ENCODE results near the gene VPS18. TPM values are rescaled to one million over a fixed set of nuclear protein-coding genes. Genes with fewer than 3 reads are reported as not detected.

The VPS18 gene
- total and polyA plus RNA-seq, 2 experiments from 2014 or later: 5.9 to 42.5 TPM

DNA sequence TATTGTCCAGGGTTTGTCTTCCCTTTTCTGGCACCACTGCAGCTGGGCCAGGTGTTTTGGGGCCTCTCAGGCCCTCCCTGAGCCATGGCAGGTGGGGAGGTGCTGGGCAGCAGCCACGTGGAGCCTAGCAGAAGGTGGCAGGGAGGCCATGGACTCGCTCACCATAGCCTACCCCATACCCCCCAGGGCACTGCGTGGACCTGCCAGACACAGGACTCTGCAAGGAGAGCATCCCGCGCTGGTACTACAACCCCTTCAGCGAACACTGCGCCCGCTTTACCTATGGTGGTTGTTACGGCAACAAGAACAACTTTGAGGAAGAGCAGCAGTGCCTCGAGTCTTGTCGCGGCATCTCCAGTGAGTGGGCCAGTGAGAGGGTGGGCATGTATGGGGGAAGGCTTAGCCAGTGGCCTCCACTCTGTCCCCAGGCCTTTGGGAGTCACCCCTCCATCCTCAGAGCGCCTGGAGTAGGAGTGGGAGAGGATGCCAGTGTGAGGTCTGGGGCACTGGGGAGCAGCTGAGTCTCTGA, 38.5 kb upstream of the VPS18 start (continued):
- TF ChIP-seq NANOG (IDR thresholded peaks at IDR 0.05; ENCODE audit: borderline replicate concordance): no peak
- no peak for TF ChIP-seq EZH2phosphoT487 (IDR thresholded peaks at IDR 0.05; ENCODE audit: unreplicated experiment)

DNA sequence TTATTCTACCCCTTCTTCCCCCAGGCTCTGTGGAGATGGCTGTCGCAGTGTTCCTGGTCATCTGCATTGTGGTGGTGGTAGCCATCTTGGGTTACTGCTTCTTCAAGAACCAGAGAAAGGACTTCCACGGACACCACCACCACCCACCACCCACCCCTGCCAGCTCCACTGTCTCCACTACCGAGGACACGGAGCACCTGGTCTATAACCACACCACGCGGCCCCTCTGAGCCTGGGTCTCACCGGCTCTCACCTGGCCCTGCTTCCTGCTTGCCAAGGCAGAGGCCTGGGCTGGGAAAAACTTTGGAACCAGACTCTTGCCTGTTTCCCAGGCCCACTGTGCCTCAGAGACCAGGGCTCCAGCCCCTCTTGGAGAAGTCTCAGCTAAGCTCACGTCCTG, 37.5 kb upstream of the VPS18 start:
- TF ChIP-seq NANOG (IDR thresholded peaks at IDR 0.05; ENCODE audit: borderline replicate concordance): no peak
- TF ChIP-seq JUNB (IDR thresholded peaks at IDR 0.05; ENCODE audit: unreplicated experiment): no peak
- TF ChIP-seq ZNF114 (CRISPR knock-in tag; IDR thresholded peaks at IDR 0.05): no peak
- no peak for TF ChIP-seq REST (IDR thresholded peaks at IDR 0.05; ENCODE audit: unreplicated experiment)
- no peak for TF ChIP-seq EZH2 (IDR thresholded peaks at IDR 0.05; ENCODE audit: low read depth, unreplicated experiment)
- no peak for TF ChIP-seq POLR2AphosphoS5 (IDR thresholded peaks at IDR 0.05; ENCODE audit: low read depth)
- TF ChIP-seq STAT1 (IDR thresholded peaks at IDR 0.05; ENCODE audit: unreplicated experiment): no peak
- TF ChIP-seq, protein P1, sequence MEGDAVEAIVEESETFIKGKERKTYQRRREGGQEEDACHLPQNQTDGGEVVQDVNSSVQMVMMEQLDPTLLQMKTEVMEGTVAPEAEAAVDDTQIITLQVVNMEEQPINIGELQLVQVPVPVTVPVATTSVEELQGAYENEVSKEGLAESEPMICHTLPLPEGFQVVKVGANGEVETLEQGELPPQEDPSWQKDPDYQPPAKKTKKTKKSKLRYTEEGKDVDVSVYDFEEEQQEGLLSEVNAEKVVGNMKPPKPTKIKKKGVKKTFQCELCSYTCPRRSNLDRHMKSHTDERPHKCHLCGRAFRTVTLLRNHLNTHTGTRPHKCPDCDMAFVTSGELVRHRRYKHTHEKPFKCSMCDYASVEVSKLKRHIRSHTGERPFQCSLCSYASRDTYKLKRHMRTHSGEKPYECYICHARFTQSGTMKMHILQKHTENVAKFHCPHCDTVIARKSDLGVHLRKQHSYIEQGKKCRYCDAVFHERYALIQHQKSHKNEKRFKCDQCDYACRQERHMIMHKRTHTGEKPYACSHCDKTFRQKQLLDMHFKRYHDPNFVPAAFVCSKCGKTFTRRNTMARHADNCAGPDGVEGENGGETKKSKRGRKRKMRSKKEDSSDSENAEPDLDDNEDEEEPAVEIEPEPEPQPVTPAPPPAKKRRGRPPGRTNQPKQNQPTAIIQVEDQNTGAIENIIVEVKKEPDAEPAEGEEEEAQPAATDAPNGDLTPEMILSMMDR (conservative IDR thresholded peaks at IDR 0.05; ENCODE audit: low read depth in 2 of 2): no peak
- no peak for TF ChIP-seq EZH2phosphoT487 (IDR thresholded peaks at IDR 0.05; ENCODE audit: unreplicated experiment)
- TF ChIP-seq ZNF462 (CRISPR knock-in tag; IDR thresholded peaks at IDR 0.05): no peak
- TF ChIP-seq CREB1 (CRISPR knock-in tag; IDR thresholded peaks at IDR 0.05; ENCODE audit: low read depth): no peak
- TF ChIP-seq ZNF331 (CRISPR knock-in tag; IDR thresholded peaks at IDR 0.05; ENCODE audit: low read depth): no peak
- TF ChIP-seq ETS1 (IDR thresholded peaks at IDR 0.05): no peak
- peak overlapping the region; percentile 50; the same call in 1 of the 2 replicates for H3K27ac ChIP-seq (ENCODE audit: low read depth)
- H4K20me1 ChIP-seq (replicated peaks; ENCODE audit: insufficient read depth): peaks cover 3% of the 10 kb centered on the region
- no peaks in the 10 kb centered on the region; the same call in 1 of the 2 replicates for H3K4me1 ChIP-seq (ENCODE audit: insufficient read depth)
- H3K79me2 ChIP-seq (replicated peaks; ENCODE audit: insufficient read depth): peaks cover 10% of the 10 kb centered on the region
- Mint-ChIP-seq H3K36me3 (ENCODE audit: low read depth) (peaks cover 52% of the 10 kb centered on the region), H3K4me1 (peaks cover 23% of the 10 kb centered on the region), H3K4me3 (no peak overlapping the region), H3K27ac (no peak overlapping the region), H3K9me3 (no peaks in the 10 kb centered on the region), H3K27me3 (ENCODE audit: insufficient read depth, low read depth, poor library complexity) (peaks cover 10% of the 10 kb centered on the region)
- H3F3A ChIP-seq (replicated peaks; ENCODE audit: low read depth): peaks cover 17% of the 10 kb centered on the region
- peaks cover 4% of the 10 kb centered on the region for H3K36me3 ChIP-seq (ENCODE audit: insufficient read depth)
- H3K27me3 ChIP-seq (ENCODE audit: insufficient read depth): no peaks in the 10 kb centered on the region
- ATAC-seq (no peak), DNase-seq (ENCODE audit: low spot score) (no peak)
- no peaks in the 10 kb centered on the region for H3K9me2 ChIP-seq (ENCODE audit: insufficient read depth)
- no peak overlapping the region for H3K4me2 ChIP-seq
- H2AFZ ChIP-seq: no peak overlapping the region
- H3K4me3 ChIP-seq: no peak overlapping the region
